ENCODE data around the gene PRKCE. TPM values are rescaled to one million over a fixed set of nuclear protein-coding genes. Genes with fewer than 3 reads are reported as not detected.
"Not testable (repeated sequence)": the region's sequence is repeated elsewhere in the genome, so short reads cannot be mapped to it uniquely, and the experiment has no call there.

The PRKCE gene
- polyA plus RNA-seq, 4 donors = 8.1 to 10.5 (median 9.3) TPM

DNA sequence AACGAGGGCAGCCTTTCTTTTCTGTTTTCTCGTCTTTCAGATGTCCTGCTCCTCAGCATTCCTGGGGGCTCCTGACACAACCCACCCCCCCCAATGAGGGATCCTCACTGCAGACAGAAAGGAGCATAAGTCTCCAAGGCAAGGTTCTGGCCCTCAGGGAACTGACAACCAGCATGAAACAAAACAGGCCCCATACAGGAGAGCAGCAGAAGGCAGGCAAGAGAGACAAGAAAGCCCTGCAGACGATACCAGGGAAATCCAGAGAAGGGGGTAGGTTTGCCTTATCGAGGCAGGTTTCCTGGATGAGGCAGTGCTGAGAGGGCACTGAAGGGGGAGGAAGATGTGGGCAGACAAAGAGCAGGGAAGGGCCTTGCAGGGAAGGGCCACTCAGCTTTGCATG lies 541.9 kb downstream of the PRKCE start:
- no peak for DNase-seq (ENCODE audit: low read depth in 4 of 4, low spot score in 3 of 4)

DNA sequence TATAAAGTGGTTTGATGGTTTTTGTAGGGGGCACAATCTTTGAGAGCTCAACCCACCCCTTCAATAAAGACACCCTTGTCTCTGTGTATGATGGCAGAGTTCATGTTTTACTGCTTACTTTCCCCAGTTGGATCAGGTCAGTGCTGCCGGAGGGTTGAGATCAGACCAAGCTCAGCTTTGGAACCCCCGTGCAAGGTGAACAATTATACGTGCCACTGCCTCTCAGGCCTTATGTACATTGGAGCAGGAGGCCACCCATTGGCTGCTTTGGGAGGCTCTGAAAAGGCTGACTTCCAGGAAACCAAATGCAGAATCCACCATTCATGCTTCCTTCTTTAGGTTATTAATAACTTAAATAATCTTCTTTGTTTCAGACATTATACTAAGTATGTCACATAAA lies 542.4 kb downstream of the PRKCE start:
- no peak for DNase-seq (ENCODE audit: low read depth in 4 of 4, low spot score in 3 of 4)

DNA sequence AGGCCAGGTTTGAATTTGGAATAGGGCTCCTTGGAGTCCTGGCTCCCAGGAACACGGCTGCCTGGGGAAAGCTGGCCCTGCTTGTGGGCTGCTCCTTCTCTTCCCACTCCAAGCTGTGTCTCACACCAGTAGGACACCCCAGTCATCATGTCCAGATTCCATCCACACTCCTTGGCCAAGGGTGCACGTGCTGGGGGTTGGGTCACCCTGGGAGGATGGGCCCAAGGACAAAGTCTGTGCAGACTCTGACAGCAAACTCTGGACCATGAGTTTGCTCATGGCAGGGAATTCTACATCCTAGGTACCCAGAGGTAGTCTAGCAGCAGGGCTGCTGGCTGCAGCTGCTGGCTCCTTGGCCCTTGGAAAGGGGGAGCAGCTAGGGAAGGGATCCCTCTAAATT lies 543.4 kb downstream of the PRKCE start:
- DNase-seq (ENCODE audit: low read depth in 4 of 4, low spot score in 3 of 4) = no peak

DNA sequence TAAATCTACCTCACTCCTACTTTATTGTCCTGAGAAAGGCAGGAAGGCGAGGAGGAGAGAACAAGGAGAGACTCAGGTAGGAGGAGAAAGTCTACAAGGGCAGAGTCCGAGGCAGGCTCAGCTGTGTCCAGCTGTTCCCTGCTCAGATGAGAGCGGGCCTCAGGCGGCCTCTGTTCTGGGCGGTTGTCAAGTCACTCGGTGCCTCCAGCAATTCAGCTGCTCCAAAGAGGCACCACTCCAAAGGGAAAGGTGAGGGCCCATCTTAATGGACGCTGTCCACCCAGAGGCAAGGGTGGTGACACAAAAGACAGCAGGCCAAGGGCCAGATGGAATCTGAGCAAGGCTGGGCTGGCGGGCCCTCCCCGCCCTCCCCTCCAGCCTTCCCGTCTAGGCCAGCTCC lies 544.3 kb downstream of the PRKCE start:
- DNase-seq (ENCODE audit: low read depth in 4 of 4, low spot score in 3 of 4) = no peak

DNA sequence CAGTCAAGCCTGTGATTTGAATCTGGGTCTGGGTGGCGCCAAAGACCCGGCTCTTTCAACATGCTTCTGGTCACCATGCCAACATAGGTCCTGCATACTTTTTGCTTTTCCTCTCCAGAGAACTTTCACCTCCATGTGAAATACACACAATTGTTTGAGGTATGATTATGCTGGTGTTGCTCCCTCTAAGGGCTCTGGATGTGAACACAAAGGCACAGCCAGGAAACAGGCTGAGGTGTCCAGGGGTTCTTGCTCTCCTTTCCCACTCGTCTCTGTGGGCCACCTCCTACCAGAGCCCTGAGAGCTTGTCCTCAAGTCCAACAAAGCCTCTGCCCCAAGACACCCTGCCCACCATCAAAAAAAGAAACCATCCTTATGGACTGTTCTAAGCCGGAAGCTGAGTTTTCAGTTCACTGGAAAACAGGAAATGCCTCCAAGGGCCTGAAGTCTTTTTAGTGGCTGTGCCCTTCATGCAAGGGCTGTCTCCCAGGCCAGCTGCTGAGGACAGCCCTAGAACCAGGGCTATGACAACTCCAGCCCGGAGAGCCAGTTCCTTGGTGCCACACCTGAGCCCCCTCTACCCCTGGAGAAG lies 545.5 kb downstream of the PRKCE start:
- DNase-seq (ENCODE audit: low read depth in 4 of 4, low spot score in 3 of 4) = no peak

DNA sequence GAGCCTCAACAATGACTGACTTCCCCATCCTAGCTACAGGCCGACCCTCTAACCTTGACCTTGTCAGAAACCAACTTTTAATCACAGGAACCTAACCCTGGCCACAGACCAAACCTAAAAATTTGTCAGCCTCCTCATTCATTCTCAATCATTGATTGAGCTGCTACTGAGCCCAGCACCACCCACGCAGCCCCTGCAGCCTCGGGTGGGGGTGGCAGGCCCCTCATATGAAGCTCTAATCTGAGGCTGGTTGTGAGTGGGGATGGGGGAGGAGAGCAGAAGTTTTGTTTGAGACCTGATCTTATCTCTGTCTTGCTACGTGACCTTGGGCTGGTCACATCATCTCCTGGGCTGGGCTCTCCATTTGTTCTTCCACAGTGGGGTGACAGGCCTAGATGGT lies 546.2 kb downstream of the PRKCE start:
- no peak for DNase-seq (ENCODE audit: low read depth in 4 of 4, low spot score in 3 of 4)

DNA sequence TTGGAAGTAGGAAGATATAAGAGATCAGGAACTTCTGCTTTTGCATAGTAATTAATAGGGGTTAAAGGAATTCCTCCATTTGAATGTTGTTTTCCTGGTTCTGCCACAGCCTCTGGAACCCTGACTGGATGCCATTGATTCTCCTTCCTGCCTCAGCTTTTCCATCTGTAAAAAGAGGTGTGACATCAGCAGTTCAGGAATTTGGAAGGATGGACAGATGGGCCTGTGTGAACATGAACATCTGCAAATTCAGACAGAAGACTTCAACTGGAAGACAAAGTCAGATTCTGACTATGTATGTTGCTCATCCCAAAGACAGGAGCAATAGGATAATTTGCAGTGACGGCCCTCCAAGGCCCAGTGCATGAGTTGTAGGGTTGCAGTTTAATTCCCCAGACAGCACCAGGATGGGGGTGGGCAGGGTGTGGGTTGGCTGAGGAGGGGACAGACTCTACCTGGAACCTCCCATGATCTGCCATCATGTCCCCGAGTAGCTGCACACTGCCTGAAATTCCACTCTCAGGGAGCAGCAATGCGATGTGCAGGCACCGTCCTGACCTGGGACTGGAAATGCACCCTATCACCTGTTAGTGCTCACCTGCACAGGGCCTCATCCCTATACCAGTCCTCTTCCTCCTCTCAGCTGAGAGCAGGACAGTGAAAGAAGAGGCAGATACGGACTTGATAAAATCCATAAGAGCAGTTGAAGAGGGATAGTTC lies 546.8 kb downstream of the PRKCE start:
- DNase-seq (ENCODE audit: low read depth in 4 of 4, low spot score in 3 of 4) = no peak

DNA sequence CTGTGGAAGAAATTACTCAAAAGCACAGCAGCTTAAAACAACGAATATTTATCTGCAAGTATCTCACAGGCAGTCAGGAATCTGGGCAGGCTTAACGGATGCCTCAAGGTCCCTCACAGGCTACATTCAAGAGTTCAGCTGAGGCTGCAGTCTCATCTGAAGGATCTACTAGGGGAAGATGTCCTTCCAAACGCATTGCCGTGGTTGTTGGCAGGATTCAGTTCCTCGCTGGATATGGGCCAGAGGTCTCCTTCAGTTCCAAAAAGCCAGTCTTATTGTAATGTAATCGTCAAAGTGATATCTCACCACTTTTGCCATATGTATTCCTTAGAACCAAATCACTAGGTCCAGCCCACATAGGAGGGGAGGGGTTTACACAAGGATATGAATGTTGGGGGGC lies 547.5 kb downstream of the PRKCE start:
- no peak for DNase-seq (ENCODE audit: low read depth in 4 of 4, low spot score in 3 of 4)

DNA sequence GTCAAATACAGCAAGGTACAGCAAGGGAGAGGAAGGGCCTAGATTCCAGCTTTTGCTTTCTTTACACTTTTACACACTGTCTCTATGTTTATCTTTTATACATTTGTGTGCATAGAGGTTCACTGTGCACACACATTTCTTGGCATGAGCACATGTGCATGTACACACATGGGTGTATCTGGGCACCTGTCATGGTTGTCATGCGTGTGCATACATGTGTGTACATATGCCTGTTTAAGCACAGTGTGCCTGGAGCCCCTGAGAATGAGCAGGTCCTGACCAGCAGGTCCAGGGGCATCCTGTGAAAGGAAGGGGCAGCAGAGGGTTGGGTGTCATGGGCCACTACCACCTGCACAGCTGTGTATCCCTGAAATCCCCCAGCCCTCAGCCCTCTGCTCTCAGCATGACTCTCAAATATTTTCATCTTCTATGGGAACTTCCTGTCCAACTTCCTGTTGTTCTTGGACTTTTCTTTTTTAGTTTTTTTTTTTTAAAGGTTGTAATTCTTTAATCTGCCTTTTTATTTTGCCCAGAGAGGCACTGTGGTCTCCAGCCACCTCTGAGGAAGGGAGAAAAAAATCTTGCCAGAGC lies 548.7 kb downstream of the PRKCE start:
- DNase-seq (ENCODE audit: low read depth in 4 of 4, low spot score in 3 of 4) = no peak

DNA sequence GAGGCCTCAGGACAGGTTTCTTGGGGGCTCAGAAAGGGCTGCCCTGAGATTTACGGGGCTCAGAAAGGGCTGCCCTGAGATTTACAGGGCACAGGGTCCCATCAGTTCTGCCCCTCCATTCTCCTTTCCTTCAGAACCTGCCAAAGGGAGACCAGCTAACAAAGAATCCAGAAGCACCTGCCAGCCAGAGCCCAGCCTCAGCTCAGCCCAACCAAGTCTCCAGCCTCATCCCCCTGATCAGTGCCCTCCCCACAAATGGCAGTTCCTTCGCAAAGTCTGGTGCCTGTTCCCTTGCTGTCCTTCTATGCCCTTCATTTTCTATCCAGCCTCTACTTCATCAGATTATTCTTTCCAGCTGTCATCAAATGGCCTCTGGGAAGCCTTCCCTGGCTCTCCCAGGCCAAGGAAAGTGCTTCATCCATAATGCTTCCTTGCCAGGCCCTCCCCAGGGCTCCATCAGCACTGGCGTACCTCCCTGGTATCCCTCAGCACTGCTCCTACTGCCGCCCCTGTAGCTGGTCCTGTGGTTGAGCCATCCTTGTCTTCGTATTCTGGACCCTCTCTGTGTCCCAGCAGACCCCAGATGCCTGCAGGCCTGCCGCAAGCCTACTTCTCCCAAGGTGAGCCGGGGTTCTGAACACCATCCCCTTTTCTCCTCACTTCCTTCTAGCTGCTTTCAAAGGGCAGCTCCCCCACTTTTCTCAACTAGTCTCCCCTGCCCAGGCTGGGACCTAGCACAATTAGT lies 549.6 kb downstream of the PRKCE start:
- DNase-seq (ENCODE audit: low read depth in 4 of 4, low spot score in 3 of 4) = no peak

DNA sequence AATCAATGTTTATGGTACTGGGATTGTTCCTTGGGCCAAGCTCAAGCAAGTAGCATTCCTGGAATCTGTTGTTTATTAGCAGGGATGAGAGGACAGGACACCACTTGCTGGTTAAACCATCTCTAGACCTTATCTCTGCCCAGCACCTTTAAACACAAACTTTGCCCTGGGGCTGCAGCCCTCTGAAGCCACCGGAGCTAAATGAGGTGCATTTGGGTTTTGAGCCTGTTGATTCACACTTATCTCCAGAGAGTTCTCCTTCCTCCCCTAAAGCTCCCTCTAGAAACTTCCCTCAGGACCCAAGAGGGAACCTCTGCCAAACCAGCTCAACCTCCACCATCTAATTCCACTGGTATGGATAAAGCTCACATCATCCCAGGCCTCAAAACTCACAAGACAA lies 551.0 kb downstream of the PRKCE start:
- no peak for DNase-seq (ENCODE audit: low read depth in 4 of 4, low spot score in 3 of 4)

DNA sequence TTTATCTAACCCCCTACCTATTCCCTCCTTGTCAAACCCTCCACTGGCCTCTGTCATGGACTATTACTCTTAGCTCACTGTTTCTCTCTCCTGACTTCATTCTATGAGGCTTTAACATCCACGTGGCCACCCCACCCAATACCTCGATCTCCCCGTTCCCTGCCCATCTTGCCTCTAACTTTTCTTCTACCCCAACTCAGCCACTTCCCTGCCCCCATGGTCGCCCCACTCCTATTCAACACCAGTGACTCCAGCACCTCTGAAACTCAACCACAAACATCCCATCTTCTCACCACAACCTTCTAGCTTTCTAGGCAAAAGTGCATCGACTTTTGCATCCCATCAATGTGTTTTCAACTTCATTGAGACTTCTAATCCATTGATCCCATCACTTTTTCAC lies 551.5 kb downstream of the PRKCE start:
- no peak for DNase-seq (ENCODE audit: low read depth in 4 of 4, low spot score in 3 of 4)

DNA sequence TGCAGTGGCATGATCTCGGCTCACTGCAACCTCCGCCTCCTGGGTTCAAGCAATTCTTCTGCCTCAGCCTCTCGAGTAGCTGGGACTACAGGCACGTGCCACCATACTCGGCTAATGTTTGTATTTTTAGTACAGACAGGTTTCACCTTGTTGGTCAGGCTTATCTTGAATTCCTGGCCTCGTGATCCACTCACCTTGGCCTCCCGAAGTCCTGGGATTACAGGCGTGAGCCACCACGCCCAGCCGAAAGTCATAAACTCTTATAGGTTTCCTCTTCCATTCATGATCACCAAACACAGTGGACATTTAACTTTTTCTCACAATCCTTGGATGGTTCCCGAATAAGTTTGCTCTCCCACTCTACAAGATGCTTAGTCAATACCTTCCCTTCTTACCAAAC lies 552.2 kb downstream of the PRKCE start:
- not testable (repeated sequence) for DNase-seq (ENCODE audit: low read depth in 4 of 4, low spot score in 3 of 4)

DNA sequence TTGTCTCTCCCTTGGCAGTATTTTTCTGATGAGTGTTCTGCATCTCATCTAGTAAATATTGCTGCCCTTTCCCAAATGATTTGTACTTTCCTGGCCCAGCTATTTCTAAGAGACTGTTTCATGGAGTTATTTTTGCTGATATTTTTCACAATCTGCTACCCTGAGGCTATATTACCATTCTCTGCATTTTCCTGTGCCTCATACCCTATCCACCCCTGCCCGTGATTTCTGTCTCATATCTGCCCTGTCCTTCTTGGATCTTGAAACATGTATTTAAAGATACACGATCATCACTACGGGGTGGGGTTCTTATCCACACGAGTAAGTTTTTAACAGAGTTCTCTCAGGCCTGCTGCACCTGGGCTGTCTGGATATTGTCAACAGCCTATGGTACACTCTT lies 556.1 kb downstream of the PRKCE start:
- no peak for DNase-seq (ENCODE audit: low read depth in 4 of 4, low spot score in 3 of 4)

DNA sequence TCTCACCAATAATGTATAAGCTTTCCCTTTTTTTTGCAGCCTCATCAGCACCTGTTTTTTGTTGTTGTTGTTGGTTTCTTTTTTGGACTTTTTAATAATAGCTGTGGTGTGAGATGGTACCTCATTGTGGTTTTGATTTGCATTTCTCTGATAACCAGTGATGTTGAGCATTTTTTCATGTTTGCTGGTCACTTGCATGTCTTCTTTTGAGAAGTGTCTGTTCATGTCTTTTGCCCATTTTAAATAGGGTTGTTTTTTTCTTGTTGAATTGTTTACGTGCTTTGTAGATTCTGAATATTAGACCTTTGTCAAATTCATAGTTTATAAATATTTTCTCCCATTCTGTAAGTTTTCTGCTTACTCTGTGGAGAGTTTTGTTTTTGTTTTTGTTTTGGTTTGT lies 557.3 kb downstream of the PRKCE start:
- no peak for DNase-seq (ENCODE audit: low read depth in 4 of 4, low spot score in 3 of 4)

DNA sequence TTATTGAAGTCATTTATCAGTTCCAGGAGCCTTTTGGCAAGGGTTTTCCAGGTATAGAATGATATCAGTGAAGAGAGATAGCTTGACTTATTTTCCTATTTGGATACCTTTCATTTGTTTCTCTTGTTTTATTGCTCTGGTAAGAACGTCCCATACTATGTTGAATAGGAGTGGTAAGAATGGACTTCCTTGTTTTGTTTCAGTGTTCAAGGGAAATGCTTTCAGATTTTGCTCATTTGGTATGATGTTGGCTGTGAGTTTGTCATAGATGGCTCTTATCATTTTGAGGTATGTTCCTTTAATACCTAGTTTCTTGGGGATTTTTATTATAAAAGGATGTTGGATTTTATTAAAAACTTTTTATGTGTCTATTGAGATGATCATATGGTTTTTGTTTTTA lies 558.6 kb downstream of the PRKCE start:
- DNase-seq (ENCODE audit: low read depth in 4 of 4, low spot score in 3 of 4) = no peak

DNA sequence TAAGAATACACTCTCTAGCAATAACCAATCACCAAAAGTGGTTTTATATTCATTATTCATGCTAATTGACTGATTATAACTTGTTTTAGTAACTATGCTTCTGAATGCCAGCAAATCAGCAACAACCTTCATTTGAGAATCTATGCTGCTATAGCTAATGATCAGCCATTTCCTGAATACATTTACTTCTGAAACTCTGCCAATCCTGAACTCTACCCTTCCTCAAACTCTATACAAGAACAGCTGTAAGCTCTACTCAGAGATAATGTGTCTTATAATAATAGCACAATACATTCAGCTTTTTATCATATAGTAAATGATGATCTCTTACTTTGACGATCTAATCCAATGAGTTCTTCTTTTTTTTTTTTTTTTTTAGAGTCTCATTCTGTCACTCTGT lies 560.0 kb downstream of the PRKCE start:
- DNase-seq (ENCODE audit: low read depth in 4 of 4, low spot score in 3 of 4) = no peak

DNA sequence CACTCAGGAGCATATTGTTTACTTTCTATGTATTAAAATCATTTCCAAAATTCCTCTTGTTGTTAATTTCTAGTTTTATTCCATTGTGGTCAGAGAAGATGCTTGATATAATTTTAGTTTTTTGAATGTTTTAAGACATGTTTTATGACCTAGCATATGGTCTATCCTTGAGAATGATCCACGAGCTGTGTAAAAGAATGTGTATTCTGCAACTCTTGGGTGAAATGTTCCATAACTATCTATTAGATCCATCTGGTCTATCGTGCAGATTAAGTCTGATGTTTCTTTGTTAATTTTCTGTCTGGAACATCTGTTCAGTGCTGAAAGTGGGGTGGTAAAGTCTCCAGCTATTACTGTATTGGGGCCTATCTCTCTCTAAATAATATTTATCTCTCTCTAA lies 562.4 kb downstream of the PRKCE start:
- no peak for DNase-seq (ENCODE audit: low read depth in 4 of 4, low spot score in 3 of 4)

DNA sequence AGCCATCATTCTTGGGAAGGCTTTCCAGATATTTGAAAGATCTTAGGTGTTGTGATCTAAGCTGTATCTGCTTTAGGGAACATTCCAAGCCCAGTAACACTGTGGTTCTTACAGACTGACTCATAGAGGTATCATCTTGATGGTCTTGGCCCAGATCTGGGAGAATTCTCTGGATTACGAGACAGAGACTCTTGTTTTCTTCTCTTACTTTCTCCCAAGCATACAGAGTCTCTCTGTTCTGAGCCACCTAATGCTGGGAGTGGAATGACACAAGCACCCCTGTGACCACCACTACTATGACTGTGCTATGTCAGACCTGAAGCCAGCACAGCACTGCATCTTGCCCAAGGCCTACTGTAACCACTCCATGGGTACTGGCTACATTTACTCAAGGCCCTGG lies 564.7 kb downstream of the PRKCE start:
- DNase-seq (ENCODE audit: low read depth in 4 of 4, low spot score in 3 of 4) = no peak

DNA sequence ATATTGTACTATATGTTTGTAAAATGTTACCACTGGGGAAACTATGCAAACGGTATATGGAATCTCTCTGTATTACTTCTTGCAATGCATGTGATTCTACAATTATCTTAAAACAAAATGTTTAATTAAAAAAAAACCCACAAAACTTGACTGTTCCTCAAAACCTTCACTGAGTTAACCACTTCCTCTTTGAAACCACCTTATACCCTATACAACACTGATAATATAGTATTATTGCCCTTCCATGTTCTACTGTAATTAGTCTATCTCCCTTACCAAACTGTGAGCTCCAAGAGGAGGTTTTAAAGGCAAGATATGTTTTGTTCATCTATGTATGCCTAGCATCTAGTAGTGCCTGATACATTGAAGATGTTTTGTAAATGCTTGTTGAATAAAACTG lies 572.0 kb downstream of the PRKCE start:
- DNase-seq (ENCODE audit: low read depth in 4 of 4, low spot score in 3 of 4) = not testable (repeated sequence)

DNA sequence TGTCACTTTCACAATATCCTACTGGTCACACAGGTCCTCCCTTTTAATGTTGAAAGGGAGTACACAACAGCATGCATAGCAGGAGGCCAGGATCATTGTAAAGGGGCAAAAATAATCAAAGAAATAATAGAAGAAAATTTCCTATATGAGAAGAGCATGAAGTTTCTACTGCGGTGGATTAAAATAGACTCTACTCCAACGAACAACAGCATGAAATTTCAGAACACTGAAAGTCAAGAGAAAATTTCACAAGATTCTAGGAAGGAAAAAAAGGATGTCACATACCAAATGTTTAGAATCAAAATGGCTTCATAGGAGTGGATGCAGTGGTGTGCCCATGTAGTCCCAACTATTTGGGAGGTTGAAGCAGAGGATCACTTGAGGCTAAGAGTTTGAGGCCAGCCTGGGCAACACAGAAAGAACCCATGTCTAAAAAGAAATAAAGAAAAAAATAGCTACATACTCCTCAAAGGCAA lies 573.7 kb downstream of the PRKCE start:
- DNase-seq (ENCODE audit: low read depth in 4 of 4, low spot score in 3 of 4) = no peak

DNA sequence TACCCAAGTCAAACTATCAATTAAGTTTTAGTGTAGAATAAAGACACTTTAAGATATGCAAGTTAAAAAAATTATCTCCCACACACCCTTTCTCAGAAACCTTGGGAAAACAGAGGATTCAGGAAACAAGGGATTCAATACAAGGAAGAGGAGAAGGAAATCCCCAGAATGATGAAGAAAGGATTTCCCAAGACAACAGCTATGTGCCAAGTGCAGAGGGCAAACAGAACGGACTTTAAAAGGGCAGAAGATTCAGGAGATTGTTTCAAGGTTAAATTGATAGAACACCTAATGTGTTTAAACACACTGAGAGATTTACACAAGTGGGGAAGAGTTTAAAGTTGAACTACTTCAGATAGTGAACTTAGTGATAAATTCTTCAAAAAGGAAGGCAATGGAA lies 574.3 kb downstream of the PRKCE start:
- DNase-seq (ENCODE audit: low read depth in 4 of 4, low spot score in 3 of 4) = no peak
